GM03348 (cell line): Measurements from ENCODE around the gene WNK2.
"Not testable (repeated sequence)": the region's sequence is repeated elsewhere in the genome, so short reads cannot be mapped to it uniquely, and the experiment has no call there.

Experiments
- DNase-seq: peaks from one replicate; pipeline ENCODE4 v3.0.0; 2012; ENCODE audit warnings: low spot score

The WNK2 gene

DNA sequence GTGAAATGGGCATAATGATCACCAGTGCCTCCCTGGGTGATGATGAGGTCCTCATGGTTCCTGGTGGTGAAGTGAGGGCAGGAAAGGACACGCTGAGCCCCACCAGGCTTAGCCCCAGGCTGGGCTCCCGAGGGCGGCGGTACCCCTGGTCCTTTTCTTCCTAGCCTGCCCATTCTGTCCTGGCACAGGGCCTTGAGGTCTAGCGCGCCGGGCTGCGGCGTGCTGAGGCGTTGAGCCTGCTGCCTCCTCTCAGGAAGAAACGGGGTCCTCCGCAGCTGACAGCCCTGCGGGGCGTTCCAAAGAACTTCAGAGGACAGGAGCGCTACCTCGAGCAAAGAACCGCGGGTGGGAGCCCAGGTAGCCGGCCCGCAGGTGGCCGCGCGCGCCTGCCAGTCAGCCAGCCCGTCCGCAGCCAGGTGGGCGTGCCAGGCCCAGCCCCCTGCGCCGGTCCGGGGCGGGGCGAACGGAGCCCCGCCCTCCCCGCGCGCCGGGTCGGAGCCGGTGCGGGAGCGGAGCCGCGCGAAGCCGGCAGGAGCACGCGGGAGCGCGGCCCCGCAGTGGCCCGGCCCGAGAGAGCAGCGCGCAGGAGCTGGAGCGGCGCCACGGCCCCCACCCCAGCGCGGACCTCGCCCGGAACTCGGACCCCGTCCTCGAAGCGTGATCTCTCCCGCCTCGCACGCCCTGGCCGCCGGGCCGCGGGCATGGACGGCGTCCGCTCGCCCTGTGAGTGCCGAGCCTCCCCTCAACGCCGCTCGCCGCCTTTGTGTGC, at the start of gene WNK2:
Gene WNK2 (plus strand): TSS at position 477 of the 769 bp plus-strand sequence. CDS start 791 bp downstream, outside the sequence.
- peak; percentile 63 for DNase-seq

DNA sequence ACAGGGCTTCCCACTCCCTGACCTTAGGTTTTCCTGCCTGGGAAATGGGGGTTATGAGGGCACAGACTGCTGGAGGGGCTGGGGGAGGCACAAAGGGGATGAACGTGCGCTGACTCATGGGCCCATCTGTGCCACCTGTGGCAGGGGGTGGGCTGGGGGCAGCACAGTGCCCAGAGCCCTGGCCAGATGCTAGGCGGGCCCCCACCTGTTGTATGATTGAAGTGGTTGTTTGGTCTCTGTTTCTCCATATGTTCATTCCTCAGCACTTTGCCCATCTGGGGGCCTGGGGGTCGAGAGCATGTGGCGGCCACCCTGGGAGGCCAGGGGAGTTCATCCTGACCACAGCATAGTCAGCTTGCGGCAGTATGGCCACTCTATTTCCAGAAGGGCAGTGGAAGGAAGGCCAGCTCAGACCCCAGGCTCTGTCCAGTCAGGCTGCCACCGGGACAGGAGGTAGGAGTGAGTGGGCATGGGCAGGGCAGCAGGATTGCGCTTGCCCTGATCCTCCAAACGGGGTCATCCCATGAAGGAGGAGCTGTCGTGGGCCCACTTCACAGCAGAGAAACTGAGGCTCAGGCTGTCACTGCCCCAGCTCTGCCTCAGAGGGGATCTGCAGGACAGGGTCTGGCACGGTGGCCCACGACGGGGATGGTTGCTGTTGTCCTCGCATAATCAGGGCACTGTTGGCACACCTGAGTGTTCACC, 49.0 kb upstream of the WNK2 start:
- DNase-seq: no peak

DNA sequence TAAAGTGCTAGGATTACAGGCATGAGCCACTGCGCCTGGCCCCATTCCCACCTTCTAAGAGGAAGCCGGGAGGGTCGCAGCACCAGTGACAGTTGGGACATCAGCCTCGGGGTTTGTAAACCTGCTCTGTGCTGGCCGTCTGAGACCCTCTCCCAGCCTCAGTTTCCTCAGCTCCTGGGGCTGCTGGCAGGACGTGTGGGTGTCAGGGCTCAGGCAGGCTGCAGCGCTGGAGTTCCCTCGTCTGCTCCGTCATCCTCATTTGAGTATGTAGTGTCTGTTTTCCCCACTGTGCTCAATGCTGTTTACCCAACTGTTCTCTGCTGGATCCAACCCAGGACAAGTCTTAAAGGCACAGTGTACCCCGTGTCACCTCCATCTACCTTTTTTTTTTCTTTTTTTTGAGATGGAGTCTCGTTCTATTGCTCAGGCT, 47.9 kb upstream of the WNK2 start:
- DNase-seq: peak; percentile 38

DNA sequence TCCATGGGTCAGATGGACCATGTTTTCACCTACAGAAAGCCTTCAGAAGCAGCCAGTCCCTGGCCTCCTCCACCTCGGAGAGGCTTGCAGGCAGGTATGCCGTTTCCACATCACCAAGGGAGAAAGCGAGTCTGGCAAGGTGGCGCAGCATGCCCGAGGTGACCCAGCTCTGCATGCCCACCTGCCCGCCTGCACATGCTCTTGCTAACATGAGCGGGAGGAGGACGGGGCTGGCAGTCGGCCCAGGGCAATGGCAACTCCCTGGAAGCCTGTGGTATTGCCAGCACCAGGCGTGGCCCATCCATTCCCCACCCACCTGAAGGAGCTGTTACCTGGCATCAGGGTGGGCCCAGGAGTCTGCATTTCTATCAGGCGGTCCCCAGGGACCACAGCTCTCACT, 46.6 kb upstream of the WNK2 start:
- no peak for DNase-seq

DNA sequence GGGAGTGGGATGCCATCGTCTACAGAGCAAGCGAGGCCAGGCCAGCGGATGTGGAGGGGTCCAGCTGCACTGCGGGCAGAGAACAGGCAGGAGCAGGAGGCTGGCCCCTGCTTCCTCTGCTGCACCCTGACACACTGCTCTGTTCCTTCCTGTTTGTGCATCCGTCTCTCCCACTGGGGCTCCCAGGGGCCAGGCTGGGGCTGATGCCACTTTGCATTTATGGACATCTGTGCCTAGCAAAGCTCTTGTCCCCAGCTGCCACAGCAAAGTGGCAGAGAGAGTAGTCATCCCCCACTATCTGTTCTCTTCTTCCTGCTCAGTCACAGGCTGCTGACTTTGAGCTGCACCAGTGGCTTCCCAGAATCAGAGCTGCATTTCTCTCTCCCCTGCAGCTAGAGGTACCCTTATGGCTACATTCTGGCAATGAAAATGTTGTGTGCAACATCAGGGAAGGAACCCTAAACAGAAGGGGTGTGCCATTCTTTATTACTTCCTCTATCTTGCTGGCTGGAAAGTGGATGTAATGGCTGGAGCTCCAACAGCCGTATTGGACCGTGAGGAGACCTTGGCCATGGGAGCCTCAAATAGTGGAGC, 45.7 kb upstream of the WNK2 start:
- no peak for DNase-seq

DNA sequence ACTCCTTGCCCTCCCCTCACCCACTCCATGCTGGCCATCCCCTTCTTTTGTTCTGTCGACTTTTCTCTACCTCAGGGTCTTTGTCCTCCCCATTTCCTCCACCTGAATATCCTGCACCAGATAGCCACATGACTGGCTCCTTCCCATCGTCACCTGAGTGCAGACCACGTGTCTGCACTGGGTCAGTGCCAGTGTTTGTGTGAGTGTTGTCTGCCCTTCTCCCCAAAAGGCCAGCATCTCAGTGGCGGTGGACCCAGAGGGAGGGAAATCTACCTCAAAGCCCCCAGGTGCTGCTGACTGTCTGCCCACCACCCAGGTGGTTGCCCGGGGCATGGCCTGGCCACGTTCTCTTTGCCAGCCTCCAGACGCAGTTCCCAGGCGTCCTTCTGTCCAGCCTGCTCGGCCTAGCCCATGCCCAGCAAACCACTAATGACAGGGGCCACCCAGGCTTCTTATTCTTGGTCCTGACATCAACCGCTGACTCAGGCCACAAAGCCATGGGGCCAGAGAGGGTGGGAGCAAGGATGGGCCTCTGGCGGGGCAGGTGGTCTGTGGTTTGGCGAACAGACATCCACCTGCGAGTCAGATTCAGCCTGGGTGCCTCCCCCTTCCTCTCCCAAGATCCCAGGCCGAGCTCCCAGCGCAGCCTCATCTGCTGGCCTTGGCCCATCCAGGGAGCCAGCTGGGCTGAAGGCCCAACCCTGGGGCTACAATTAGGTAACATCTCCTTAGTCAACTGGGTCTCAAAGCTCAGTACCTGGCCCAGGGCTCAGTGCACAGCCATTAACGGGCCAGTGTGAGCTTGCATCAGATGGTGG, 44.4 kb upstream of the WNK2 start:
- no peak for DNase-seq

DNA sequence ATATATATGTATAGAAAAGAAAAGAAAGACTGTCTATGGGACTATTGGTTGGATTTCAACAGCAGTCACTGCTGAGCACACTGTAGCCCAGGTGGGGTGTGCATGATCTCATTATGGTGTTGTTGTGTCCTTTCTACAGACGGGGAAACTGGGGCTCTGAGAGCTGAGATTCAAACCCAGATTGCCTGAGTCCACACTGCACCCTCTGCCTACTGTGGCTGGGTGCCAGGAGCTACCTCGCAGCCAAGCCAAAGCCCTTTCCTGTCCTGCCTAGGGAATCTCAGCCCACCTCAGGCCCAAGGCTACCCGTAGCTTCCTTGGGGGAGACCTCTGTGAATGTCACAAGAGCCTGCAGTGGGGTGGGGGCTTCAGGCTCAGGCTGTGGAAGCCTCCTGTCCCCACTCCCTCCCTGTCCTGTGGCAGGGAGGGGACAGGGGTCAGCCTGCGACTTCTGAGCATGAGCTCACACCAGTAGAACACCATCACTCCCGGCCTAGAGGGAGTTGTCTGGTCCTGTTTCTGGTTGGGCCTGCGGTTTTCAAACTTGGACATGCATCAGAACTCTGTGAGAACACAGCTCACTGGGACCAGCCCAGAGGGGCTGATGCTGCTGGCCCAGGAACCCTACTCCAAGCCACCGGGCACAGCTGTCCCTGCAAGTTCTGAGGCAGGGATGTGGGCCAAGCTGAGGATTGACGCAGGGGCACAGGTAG, 42.0 kb upstream of the WNK2 start:
- no peak for DNase-seq

DNA sequence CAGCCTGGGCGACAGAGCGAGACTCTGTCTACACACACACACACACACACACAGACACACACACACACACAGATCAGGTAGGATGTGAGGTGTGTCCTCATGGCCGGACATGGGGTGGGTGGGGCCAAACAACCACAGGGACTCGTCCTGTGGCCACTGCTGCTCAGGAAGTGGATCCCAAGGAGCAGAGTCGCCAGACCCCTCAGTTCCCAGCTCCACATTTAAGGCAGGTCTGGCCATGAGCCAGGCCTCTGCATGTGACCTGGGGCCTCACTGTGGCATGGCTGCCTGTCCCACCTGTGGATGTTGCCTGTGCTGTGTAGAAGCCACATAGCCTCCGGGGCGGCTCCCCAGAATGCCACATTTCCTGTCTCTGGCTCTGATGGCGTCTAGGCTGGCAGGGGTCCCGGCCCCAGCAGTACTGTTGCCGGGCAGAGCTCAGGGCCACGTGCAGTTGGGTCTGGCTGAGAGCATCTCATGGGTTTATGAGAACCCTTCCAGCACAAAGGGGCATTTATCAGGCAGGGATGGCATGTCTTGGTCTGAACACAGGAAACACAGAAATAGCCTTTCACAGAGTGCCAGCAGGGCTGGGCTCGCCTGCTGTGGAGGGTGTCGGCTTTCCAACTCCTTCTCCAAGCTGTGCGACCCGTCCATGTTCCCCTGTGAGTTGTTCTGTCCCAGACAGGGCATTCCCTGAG, 40.0 kb upstream of the WNK2 start:
- peak; percentile 31 for DNase-seq

DNA sequence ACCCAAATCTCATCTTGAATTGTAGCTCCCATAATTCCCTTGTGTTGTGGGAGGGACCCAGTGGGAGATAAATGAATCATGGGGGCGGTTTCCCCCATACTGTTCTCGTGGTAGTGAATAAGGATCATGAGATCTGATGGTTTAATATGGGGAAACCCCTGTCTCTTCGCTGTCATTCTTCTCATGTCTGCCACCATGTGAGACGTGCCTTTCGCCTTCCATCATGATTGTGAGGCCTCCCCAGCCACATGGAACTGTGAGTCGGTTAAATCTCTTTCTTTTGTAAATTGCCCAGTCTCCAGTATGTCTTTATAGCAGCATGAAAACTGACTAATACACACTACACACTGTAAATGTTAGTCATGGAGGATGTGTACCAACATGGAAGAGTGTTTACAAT, 37.2 kb upstream of the WNK2 start:
- DNase-seq: not testable (repeated sequence)

DNA sequence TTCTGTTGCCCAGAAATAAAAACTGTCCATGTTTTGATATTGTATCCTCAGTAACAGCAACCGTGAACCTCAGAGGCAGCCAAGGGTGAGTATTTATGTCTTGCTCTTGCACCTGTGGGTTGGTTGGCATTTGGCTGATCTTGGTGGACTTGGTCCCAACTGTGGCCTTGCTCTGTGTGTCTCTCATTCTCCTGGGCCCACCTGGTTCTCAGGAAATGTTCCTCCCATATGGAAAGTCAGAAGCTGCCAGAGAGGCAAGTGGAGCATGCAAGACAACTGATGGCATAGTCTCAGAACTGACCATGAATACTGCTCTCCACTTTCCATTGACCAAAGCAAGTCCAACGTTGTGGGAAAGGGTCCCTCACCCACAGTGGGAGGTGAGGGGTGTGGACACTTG, 36.3 kb upstream of the WNK2 start:
- no peak for DNase-seq

DNA sequence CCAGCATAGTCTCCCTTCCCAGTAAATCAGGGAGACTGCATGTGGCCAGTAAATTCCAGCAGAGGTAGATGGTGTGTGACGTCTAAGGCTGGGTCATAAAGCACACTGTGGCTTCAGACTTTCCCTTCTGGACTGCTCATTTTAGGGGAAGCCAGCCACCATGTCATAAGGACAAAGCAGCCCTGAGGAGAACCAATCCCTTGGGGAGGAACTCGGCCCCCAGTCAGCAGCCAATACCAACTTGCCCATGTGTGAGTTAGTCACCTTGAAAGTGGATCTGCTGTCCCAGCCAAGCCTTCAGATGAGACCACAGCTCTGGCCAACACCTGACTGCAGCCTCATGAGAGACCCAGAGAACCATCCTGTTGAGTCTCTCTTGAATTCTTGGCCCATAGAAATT, 35.2 kb upstream of the WNK2 start:
- DNase-seq: no peak

DNA sequence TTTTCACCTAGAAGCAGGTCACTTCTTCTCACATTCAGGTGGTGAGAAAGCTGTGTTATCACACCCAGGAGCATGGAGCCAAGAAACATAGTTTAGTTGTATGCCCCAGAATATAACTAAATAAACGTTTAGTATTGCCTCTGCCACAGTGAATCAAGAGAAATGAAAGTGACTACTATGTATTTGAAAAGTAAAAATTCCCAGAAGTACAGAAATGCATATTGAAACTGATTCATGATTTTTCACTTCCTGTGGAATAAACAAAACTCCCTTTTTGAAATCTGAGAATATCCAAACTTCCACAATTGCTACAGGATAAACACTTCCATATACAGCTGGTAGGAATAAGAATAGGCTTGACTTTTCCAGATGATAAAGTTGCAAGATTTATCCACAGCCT, 34.6 kb upstream of the WNK2 start:
- no peak for DNase-seq

DNA sequence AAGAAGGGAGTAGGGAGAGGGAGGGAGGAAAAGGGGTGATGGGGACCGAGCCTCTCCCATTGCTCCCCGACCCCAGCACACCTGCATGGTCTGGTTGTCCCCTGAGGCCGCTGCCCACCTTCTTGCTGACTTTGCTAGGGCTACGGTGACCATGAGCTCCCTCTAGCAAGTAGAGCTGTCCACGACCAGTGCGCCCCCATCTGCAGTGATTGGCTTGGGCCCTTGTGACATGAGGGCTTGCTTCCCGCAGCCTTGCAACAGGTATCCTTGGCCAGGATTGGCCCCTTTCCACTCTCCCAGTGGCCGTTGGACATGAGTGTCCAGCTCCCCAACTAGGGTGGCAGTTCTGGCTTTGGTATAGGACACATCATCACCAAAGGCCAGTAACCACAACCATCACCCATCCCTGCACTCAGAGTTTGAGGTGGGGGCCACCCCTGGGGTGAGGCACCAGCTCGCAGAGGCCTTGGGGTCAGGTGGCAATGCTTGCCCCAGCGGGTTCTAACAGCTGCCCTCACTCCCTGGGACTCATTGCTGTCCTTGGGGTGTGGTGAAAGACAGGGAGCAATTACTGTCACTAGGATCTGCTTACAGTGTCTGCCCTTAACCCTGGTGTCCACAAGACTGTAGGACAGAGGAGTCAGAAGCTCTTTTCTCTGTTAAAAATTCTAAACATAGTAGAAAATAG, 32.7 kb upstream of the WNK2 start:
- no peak for DNase-seq

DNA sequence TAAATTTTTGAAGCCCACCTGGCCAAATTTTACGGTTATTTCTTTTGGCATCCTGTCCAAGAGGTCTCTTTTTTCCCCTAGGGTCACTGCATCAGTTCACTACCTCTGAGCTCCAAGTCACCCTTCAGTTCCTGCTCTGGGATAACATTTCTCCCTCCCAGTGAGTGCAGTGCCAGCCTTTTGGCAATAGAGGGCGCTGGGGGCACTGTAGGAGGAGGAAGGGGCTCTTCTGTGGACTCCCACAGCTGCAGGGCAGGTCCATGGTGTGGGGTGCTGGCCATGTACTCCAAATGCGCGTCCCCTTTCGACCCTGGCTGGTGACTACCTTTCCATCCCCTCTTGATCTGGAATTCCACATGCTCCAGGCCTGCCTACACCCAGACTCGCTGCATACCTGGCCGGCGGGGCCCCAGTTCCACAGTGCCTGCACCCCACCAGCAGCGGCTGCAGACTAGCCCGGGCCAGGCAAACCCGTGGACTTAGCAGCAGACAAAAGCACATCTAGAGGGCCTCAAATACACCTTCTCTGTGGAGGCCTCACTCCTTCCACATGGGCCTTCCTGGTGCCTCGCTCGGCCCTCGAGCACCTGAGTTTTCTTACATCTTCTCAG, 29.5 kb upstream of the WNK2 start:
- DNase-seq: peak; percentile 45

DNA sequence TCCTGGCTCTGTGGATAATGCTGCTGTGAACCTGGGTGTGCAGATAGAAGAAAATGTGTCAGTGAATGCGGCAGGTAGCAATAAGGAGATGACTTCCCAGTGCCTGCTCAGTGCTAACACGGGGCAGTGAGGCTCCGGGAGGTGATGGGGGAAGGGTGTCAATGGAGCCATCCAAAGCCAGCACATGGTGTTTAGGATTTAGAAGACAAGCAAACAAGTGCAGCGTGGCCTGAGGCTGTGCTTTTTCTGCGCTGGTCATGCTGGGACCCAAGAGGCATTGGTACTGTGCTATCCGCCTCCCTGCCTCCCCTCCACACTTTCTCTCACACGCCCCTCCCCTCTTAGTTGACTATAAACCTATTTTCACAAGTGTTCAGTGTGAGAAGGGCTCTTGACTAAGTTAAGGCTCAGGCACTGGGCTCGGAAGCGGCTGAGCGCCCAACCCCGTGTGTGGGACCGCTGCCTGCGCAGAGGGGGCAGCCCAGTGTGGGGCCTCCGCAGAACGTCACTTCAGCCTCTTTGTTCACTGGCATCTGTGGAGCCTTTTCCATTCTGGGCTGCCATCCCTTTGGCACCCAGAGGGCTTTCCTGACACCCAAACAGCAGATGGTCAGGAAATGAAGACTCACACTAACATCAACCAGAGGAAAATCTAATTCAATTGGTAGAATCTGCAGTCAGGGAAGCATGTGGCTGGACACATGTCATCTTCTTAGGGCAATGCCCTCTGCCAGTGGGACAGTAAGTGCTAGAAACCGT, 28.0 kb upstream of the WNK2 start:
- DNase-seq: no peak

DNA sequence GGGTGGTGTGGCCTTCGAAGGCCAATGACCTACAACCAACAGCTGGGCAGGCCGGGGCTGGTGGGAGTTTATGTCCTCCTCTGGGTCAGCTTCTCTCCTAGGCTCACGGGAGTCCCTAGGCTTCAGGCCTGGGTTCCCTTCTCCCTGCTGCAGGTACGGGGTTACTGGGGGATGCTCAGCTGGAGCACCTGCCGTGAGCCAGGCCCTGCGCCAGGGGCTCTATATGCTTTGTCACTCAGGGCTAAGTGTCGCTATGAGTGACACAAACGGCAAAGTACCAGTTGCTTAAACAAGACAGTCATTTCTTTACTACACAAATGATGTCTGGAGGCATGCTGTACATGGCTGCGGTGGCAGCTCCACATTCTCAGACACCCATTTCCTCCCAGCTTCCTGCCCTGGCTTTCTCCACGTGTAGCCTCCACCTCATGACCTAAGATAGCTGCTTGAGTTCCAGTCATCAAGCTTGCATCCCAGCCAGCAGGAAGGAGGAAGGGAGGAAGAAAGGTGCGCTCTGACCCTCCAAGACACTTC, 27.4 kb upstream of the WNK2 start:
- DNase-seq: no peak

DNA sequence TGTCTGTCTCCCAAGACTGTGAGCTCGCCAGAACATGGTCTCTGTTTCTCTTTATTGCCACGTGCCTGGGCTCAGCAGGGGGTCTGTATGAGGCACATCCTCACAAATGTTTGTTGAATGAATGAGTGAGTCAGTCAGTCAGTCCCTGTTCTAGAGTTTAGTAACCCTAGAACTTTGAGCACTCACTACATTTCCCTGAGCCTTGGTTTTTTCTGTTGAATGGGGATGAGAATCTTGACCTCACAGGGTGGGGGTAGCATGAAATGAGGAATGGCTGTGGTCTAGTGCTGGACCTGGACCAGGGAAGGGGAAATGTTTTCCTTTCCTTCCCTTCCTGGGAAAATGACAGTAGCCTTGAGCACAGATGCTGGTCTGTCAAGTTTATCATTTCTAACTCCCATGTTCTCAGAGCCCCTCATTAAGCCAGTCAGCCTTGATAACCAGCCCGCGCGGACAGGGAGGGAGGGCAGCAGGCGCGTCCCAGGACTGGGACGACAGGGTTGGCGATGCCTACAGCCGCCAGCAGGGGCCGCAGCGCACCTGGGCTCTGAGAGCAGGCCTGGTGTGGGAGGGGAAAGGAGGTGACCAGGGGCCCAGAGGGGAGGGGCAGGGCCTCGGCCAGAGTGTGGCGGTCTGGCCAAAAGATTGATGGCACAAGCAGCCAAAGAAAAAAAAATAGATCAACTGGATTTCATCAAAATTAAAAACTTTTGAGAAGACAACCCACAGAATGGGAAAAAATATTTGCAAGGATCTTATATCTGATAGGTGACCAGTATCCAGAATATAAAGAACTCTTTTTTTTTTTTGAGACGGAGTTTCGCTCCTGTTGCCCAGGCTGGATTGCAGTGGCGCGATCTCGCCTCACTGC, 24.1 kb upstream of the WNK2 start:
- DNase-seq: peak; percentile 94
